BJ (cell line): Measurements from ENCODE around the gene SMG6. TPM values are rescaled to one million over a fixed set of nuclear protein-coding genes. Genes with fewer than 3 reads are reported as not detected.

Experiments used
- CTCF ChIA-PET: fragments of 350-600 bp; formaldehyde crosslinking; extraction: SDS; loops from one replicate; lab custom pipeline; 2021; ENCODE audit warnings: antibody characterized with exemption, inconsistent platforms; lab: Yijun Ruan, JAX
- POLR2A ChIA-PET: fragments of 300-600 bp; sonication (Branson Sonifier 250); formaldehyde crosslinking; extraction: SDS; loops from one replicate; lab custom pipeline; 2021; ENCODE audit warnings: antibody characterized with exemption; lab: Charles Lee
- DNase-seq: peaks from one replicate; pipeline ENCODE4 v3.0.0-alpha.2; 2011; ENCODE audit warnings: low read depth
- H3K27me3 ChIP-seq: 2 replicates; pipeline ENCODE4 v1.6.0; 2011; ENCODE audit warnings: low read length; ENCODE audit not compliant: control insufficient read depth, insufficient read depth
- H3K36me3 ChIP-seq: 2 replicates; pipeline ENCODE4 v1.5.1; 2011; ENCODE audit warnings: low read length; ENCODE audit not compliant: control insufficient read depth, insufficient read depth
- H3K4me3 ChIP-seq: 2 replicates; pipeline ENCODE4 v1.5.1; 2011; ENCODE audit warnings: low read depth, mild to moderate bottlenecking, control low read depth, low read length
- polyA plus RNA-seq: library from polyadenylated mRNA; depleted of rRNA; stranded (reverse); fragments of >200 nt; gene quantifications from 2 replicates; pipeline ENCODE4 v1.2.3, GENCODE V29; 2011
- TF ChIP-seq, protein P1 (sequence below): IDR thresholded peaks from 2 replicates; pipeline ENCODE4 v1.5.1; 2011; ENCODE audit warnings: low read depth, mild to moderate bottlenecking, control low read depth, inconsistent platforms, low read length, moderate library complexity; ENCODE audit not compliant: insufficient read depth

Gene SMG6
- polyA plus RNA-seq, 1 experiment = 29.7 TPM

- peak; percentile 74 for DNase-seq
- Histone ChIP-seq H3K27me3 (no peaks in the 10 kb centered on the region), H3K36me3 (0 out of 2 replicates have a peak, but pooled peaks cover 2% of the 10 kb centered on the region), H3K4me3 (no peak overlapping the region)
- POLR2A ChIA-PET = interaction anchor here (0.6 kb wide), 1 partner anchor 160 kb away, joined by 4 read pairs; no protein-coding TSS in a partner anchor
- TF ChIP-seq, protein P1, sequence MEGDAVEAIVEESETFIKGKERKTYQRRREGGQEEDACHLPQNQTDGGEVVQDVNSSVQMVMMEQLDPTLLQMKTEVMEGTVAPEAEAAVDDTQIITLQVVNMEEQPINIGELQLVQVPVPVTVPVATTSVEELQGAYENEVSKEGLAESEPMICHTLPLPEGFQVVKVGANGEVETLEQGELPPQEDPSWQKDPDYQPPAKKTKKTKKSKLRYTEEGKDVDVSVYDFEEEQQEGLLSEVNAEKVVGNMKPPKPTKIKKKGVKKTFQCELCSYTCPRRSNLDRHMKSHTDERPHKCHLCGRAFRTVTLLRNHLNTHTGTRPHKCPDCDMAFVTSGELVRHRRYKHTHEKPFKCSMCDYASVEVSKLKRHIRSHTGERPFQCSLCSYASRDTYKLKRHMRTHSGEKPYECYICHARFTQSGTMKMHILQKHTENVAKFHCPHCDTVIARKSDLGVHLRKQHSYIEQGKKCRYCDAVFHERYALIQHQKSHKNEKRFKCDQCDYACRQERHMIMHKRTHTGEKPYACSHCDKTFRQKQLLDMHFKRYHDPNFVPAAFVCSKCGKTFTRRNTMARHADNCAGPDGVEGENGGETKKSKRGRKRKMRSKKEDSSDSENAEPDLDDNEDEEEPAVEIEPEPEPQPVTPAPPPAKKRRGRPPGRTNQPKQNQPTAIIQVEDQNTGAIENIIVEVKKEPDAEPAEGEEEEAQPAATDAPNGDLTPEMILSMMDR = no peak
- CTCF ChIA-PET = interaction anchor here (0.6 to 2.9 kb wide), 7 partner anchors 14 to 185 kb away, joined by 3 to 28 read pairs (median 4); partner anchors contain the start of gene HIC1
These were observed 63.6 kb downstream of the SMG6 start for GRCh38 chr17:2239882-2240430.

GRCh38 chr17:2239170-2239551 lies 64.4 kb downstream of the SMG6 start:
- no peak for DNase-seq
- ChIA-PET POLR2A (no interaction called here), CTCF (interaction anchor here (1.3 to 2.9 kb wide), 6 partner anchors 144 to 184 kb away, joined by 3 to 28 read pairs (median 12); partner anchors contain the start of gene HIC1)
- H3K36me3 ChIP-seq = 0 out of 2 replicates have a peak, but pooled peaks cover 2% of the 10 kb centered on the region
- H3K27me3 ChIP-seq = no peaks in the 10 kb centered on the region
- no peak overlapping the region for H3K4me3 ChIP-seq
- TF ChIP-seq, protein P1 = no peak

DNA sequence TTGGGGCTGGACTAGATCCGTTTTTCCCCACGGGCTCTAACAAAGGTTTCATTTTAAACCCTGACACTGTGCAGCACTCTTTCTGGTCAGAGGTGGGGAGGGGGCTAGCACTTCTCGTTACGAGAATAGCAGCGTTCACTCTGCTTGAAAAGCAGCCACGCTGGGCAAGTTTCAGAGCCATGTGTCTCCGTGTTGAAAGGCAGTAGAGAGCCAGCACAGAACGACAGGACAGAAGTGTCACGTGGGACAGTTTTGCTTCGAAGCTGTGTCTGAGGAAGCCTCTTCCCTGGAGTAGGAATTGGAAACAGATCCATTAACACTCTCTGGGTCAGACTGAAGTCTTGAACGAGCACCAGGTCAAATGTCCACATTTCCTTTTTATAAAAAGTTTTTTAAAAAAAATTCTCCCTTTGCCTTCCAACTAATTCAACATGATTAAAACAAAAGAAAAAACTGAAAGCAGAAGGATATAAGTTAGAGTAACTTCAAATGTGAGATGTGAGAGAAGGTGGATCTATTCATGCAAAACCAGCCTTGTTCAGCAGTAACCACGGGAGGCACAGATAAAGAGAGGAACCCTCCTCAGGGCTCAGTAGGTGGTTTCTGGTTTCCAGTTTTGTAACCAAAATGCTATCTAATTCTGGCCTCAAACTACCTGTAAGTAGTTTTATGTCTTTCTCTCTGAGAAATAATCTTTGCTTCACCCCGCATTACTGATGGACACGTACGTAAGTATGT lies 65.0 kb downstream of the SMG6 start:
- CTCF ChIA-PET = interaction anchor here (1.1 to 1.9 kb wide), 8 partner anchors 18 to 183 kb away, joined by 3 to 14 read pairs (median 4); partner anchors contain the start of gene HIC1
- Histone ChIP-seq H3K27me3 (no peaks in the 10 kb centered on the region), H3K36me3 (0 out of 2 replicates have a peak, but pooled peaks cover 2% of the 10 kb centered on the region), H3K4me3 (no peak overlapping the region)
- TF ChIP-seq, protein P1 = no peak
- DNase-seq = no peak
- POLR2A ChIA-PET = no interaction called here

DNA sequence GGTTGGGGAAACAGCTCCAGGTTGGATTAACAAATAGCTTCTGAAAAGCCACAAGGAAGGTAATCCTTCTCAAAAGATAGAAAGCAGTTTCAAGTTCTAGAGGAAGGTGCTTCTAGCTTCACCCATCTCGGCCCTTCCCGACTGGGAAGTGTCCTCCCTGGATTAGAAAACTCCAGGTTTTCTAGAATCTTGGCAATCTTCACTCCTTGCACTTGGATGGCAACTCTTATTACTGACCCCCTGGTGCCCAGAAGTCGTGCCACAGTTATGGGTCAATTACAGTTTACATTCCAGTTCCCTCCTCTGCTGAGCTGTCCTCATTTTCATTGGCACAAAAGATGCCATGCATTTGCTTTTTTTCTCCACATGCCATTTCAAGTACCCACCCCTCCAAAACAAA lies 65.6 kb downstream of the SMG6 start:
- CTCF ChIA-PET = interaction anchor here (0.6 to 1.9 kb wide), 12 partner anchors 11 to 185 kb away, joined by 3 to 14 read pairs (median 3); partner anchors contain the start of gene HIC1
- POLR2A ChIA-PET = interaction anchor here (1.1 kb wide), 1 partner anchor 183 kb away, joined by 3 read pairs; no protein-coding TSS in a partner anchor
- Histone ChIP-seq H3K27me3 (no peaks in the 10 kb centered on the region), H3K4me3 (no peak overlapping the region), H3K36me3 (0 out of 2 replicates have a peak, but pooled peaks cover 2% of the 10 kb centered on the region)
- DNase-seq = no peak
- TF ChIP-seq, protein P1 = no peak

DNA sequence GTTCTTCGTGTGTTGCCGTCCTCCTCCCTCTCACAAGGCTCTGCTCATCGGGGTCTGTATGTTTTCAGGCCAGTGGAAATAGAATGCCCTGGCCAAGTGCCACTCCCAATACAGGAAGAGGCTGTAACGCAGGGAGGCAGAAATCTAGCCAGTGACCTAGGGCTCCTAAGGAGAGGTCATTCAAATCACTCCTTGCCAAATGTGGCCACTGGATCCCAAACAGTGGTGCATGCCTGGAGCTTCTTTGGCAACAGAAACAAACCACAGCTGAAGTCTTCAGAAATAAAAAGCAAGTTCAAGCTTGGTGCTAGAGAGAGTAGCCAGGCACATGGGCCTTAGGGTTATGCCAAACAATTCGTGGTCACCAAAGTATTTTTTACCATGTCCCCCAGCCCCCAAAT lies 66.1 kb downstream of the SMG6 start:
- no peak overlapping the region for H3K4me3 ChIP-seq
- H3K36me3 ChIP-seq = 0 out of 2 replicates have a peak, but pooled peaks cover 1% of the 10 kb centered on the region
- ChIA-PET POLR2A (interaction anchor here (1.1 kb wide), 1 partner anchor 183 kb away, joined by 3 read pairs; no protein-coding TSS in a partner anchor), CTCF (interaction anchor here (0.6 to 4.6 kb wide), 14 partner anchors 7 to 184 kb away, joined by 3 to 25 read pairs (median 3); partner anchors contain the start of gene HIC1)
- H3K27me3 ChIP-seq = no peaks in the 10 kb centered on the region
- TF ChIP-seq, protein P1 = no peak
- no peak for DNase-seq
